ENCODE measurements around the gene SLC23A3.
"Not testable (repeated sequence)": the region's sequence is repeated elsewhere in the genome, so short reads cannot be mapped to it uniquely, and the experiment has no call there.

SLC23A3 gene

DNA sequence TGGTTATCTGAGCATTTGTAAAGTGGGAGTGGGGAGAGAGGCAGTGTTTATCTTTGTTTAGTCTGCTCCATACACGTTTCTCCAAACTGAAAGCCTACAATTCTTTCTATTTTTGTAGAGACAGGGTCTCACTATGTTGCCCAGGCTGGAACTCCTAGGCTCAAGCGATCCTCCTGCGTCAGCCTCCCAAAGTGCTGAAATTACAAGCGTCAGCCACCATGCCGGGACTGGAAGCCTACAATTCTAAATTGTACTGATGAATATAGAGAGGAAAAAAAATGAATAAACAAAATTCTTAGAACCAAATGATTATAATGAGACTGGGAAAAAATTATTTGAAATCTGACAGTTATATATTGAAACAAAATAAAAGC lies 35.3 kb upstream of the SLC23A3 start:
- DNase-seq (ENCODE audit: low read depth, low spot score), result no peak

DNA sequence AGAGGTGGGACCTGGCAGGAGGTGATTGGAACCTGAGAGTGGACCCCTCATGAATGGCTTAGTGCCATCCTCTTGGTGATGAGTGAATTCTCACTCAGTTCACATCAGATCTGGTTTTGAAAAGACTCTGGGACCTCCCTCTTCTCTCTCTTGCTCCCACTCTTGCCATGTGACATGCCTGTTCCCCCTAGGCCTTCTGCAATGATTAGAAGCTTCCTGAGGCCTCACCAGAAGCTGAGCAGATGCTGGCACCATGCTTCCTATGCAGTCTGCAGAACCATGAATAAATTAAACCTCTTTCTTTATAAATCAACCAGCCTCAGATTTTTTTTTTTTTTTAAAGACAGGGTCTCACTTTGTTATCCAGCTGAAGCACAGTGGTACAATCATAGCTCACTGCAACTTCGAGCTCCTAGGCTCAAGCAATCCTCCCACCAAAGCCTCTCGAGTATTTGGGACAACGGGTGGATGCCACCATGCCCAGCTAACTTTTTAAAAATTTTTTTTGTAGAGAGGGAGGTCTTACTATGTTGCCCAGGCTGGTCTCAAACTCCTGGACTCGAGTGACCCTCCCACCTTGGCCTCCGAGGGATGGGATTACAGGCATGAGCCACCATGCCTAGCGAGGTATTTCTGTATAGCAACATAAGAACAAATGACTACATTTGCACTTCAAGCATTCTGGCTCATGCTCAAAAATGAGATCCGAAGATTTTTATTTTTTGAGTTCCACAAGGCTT lies 34.8 kb upstream of the SLC23A3 start:
- DNase-seq (ENCODE audit: low read depth, low spot score), result no peak

DNA sequence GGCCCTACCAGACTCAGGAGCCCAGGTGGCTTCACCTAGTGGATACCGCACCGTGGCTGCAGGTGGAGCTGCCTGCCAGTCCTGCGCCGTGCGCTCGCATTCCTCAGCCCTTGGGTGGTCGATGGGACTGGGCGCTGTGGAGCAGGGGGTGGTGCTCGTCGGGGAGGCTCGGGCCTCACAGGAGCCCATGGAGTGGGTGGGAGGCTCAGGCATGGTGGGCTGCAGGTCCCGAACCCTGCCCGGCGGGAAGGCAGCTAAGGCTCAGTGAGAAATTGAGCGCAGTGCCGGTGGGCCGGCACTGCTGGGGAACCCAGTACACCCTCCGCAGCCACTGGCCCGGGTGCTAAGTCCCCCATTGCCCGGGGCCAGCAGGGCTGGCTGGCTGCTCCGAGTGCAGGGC lies 31.5 kb upstream of the SLC23A3 start:
- not testable (repeated sequence) for DNase-seq (ENCODE audit: low read depth, low spot score)

DNA sequence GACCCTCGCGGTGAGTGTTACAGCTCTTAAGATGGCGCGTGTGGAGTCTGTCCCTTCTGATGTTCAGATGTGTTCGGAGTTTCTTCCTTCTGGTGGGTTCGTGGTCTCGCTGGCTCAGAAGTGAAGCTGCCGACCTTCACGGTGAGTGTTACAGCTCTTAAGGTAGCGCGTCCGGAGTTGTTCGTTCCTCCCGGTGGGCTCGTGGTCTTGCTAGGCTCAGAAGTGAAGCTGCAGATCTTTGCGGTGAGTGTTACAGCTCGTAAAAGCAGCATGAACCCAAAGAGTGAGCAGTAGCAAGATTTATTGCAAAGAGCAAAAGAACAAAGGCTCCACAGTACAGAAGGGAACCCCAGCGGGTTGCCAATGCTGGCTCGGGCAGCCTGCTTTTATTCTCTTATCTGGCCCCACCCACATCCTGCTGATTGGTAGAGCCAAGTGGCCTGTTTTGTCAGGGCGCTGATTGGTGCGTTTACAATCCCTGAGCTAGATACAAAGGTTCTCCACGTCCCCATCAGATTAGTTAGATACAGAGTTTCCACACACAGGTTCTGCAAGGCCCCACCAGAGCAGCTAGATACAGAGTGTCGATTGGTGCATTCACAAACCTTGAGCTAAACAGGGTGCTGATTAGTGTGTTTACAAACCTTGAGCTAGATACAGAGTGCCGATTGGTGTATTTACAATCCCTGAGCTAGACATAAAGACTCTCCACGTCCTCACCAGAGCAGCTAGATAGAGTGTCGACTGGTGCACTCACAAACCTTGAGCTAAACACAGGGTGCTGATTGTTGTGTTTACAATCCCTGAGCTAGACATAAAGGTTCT lies 30.9 kb upstream of the SLC23A3 start:
- DNase-seq (ENCODE audit: low read depth, low spot score), result not testable (repeated sequence)

DNA sequence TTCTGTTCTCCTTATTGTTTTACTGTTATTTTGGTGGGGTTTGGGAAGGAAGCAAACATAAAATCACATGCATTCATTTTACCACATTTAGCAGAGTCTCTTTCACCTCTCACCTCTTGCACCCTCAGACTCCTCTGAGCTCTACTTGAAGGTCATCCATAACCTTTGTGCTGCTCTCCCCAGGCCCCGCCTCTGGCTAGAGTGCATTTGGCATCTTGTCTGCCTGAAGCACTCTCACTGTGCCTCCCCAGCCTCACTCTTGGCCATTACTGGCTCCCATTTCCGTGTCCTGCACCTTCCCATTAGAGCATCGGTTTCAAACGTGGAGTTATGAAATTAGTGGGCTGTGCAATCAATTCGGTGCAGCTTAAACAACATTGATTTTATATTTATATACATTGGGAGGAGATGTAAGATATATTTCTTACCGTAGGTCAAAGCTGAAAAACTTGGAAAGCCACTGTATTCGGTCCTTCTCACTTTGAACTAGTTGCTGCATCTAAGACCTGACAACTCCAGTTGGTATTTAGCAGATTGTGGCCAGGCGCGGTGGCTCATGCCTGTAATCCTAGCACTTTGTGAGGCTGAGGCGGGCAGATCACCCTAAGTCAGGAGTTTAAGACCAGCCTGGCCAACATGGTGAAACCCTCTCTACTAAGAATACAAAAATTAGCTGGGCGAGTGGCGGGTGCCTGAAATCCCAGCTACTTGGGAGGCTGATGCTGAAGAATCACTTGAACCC lies 29.8 kb upstream of the SLC23A3 start:
- DNase-seq (ENCODE audit: low read depth, low spot score), result no peak

DNA sequence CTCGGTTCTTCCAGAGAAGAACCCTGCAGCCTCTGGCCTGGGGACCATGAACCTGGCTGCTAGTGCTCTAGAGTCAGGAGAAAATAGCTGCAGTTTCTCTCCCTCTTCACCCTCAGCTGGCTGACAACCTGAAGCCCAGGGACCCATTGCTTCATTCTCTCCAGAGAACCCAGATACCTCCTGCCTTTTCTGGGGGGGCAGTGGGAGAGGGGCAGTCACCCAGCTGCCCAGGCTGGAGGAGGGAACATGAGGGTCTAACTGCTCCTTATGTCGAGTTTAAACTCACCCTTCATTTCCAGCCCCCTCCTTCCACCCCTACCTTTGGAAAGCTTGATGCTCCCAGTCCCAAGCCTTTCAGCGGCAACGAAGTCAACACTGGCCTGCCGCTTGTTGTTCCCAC lies 29.1 kb upstream of the SLC23A3 start:
- no peak for DNase-seq (ENCODE audit: low read depth, low spot score)

DNA sequence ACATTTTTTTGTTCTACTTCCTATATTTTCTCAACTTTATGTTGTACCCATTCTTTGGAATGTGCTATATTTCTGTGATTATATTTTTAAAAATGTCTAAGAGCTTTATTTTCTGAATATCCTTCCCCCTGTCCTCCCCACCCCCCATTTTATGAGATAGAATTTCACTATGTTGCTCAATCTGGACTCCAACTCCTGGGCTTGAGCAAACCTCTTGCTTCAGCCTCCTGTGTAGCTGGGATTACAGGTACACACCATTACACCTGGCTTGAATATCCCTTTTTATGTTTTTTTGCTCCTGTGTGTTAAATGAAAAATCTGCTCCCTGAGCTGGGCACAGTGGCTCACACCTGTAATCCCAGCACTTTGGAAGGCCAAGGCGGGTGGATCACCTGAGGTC lies 27.6 kb upstream of the SLC23A3 start:
- DNase-seq (ENCODE audit: low read depth, low spot score), result no peak

DNA sequence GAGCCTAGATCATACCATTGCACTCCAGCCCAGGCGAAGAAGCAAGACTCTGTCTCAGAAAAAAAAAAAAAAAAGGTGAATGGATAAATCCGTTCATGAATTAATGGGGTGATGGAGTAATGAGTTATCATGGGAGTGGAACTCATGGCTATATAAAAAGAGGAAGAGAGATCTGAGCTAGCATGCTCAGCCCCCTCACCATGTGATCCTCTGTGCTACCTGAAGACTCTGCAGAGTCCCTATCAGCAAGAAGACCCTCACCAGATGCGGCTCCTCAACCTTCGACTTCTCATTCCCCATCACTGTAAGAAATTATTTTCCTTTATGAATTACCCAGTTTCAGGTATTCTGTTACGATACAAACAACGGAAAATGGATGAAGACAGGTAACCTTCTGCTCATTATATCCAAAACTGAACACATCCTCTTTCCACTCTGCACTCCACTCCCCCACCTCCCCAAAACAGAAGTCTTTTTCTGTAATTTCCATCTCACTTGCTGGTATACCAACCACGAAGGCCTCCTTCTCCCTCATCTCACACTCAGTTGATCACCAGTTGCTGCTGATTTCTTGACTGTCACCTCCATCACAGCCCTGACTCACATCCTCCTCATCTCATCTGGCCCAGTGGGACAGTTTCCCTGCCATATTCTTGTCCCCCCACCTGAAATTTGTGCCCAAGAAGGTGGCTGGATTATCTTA lies 17.1 kb upstream of the SLC23A3 start:
- no peak for DNase-seq (ENCODE audit: low read depth, low spot score)

DNA sequence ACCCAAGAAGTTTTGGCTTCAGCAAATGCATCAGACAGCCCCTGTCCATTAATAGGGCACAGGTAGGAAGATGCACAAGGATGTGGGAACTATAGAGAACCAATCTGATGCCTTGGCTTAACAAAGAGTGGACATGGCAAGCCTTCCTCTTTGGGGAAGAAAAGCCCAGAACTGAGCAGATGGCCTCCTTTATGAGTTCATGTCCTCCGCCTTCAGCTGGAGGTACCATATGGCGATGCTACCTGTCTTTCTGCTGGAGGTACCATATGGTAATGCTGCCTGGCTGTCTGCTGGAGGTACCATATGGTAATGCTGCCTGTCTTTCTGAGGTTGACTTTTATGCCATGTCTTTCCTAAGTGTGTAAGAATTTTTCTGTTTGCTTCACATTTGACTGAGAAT lies 14.3 kb upstream of the SLC23A3 start:
- no peak for DNase-seq (ENCODE audit: low read depth, low spot score)

DNA sequence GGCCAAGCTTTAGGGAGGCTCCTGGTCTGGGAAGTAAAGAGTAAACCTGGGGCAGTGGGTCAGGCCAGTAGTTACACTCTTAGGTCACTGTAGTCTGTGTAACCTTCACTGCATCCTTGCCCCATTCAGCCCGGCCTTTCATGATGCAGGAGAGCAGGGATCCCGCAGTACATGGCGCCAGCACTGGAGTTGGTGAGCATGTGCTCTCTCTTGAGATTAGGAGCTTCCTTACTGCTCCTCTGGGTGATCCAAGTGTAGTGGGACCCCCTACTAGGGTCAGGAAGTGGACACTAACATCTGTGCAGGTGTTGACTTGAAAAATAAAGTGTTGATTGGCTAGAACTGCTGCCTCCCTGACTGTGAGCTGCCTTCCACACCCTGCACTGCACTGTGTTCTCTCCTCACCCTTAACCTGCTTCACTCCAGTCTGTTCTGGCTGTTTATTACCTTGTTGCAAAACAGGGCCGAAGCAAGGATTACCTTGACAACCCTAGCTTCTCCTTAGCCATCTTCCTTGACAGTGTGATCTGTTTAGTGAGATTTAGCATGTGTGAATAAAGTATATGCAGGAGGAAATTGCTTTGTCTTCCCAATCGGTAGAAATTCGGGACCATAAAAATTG lies 13.4 kb upstream of the SLC23A3 start:
- no peak for DNase-seq (ENCODE audit: low read depth, low spot score)

DNA sequence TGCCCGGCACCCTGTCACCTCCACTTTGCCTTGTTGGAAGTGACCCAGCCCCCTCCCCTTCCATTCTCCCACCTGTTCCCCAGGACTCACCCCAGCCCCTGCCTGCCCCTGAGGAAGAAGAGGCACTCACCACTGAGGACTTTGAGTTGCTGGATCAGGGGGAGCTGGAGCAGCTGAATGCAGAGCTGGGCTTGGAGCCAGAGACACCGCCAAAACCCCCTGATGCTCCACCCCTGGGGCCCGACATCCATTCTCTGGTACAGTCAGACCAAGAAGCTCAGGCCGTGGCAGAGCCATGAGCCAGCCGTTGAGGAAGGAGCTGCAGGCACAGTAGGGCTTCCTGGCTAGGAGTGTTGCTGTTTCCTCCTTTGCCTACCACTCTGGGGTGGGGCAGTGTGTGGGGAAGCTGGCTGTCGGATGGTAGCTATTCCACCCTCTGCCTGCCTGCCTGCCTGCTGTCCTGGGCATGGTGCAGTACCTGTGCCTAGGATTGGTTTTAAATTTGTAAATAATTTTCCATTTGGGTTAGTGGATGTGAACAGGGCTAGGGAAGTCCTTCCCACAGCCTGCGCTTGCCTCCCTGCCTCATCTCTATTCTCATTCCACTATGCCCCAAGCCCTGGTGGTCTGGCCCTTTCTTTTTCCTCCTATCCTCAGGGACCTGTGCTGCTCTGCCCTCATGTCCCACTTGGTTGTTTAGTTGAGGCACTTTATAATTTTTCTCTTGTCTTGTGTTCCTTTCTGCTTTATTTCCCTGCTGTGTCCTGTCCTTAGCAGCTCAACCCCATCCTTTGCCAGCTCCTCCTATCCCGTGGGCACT lies 12.7 kb upstream of the SLC23A3 start:
- DNase-seq (ENCODE audit: low read depth, low spot score), result no peak

DNA sequence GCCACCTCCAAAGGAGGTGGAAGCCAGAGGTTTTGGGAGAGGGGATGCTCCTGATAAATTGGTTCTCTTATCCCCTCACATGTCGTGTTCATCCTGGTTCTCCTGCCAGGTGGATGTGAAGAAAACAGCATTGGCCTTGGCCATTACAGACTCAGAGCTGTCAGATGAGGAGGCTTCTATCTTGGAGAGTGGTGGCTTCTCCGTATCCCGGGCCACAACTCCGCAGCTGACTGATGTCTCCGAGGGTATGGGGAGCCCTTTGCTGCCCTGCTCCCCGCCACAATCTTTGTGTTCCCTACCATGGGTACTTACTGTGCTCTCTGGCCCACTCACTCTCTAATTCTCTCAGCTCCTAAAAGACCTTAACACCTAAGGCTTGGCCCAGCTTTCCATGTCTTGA lies 11.7 kb upstream of the SLC23A3 start:
- no peak for DNase-seq (ENCODE audit: low read depth, low spot score)

DNA sequence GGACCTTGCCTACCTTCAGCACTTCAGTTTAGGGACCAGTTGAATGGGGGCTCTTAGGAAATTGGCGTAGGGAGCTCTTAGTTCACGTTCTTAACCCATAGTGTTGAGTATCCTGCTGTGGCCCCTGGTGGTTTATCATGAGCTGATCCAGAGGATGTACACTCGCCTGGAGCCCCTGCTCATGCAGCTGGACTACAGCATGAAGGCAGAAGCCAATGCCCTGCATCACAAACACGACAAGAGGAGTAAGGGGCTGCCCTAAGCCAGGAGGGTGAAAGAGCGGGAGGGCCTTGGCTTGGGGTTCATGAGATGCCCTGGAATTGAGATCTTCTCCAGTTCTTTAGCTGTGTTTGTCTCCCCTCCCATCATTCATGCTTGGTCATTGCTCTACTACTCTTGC lies 11.1 kb upstream of the SLC23A3 start:
- DNase-seq (ENCODE audit: low read depth, low spot score), result no peak

DNA sequence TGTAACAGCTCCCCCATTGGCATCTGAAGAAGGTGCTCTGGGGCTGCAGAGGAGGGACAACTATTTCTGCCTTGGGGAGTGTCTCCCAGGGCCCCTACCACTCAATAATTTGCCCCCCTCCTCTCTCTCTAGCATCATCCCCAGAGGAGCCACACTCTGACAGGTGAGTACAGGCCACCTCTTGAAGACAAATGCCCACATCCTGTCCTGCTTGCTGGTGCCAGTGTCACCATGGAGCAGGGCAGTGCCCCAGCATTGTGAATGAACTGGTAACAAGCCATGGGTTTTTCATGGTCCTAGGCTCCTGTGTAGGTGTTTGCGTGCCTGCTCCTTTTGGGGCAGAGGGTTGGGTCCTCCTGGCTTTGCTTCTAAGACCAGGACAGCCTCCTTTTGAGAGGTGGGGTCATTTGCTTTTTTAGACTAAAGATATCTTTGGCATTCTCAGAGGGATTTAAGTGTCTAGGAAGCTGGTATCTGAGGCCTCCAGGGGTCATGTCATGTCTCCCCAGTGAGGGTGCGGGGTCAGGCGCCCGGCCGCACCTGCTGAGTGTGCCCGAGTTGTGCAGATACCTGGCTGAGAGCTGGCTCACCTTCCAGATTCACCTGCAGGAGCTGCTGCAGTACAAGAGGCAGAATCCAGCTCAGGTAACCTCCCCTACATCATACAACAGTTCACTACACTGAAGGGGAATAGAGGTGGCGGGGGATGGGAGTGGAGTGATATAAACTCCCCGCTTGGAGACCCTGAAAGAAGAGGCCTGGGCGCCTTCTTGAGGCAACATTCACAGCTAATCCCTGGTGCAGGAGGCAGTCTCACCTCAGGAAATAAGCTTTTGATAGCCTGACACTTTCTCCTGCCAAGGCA lies 10.0 kb upstream of the SLC23A3 start:
- DNase-seq (ENCODE audit: low read depth, low spot score), result no peak

DNA sequence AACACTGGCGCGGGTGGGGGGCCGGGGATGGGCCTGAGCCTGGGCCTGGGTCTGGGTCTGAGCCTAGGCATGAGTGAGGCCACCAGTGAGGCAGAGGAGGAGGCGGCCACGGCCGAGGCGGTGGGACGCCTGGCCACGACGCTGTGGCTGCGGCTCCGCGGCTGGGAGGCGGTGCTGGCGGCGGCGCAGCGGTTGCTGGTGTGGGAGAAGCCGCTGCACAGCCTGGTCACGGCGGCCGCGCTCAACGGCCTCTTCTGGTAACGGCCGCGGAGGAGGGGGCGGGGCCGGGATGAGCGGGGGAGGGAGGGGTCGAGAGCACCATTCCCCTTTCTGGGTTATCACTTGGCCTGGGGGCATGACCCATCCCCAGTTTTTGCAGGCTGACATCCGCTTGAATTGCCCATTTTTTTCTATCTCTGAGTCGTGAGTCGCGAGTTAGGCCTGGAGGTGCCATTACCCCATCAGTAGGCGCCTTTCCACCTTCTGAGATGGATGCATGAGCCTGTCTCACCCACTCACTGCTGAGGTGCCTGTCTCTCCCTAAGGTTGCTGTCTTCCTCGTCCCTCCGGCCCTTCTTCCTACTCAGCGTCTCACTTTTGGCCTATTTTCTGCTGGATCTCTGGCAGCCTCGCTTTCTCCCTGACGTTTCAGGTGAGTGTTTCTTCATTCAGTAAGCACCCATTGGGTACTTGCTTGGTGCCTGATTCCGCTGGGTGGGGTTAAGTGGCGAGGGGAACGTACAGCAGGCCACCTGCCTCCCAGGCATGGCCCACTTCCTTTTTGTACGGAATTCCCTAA lies 8.7 kb upstream of the SLC23A3 start:
- DNase-seq (ENCODE audit: low read depth, low spot score), result no peak

DNA sequence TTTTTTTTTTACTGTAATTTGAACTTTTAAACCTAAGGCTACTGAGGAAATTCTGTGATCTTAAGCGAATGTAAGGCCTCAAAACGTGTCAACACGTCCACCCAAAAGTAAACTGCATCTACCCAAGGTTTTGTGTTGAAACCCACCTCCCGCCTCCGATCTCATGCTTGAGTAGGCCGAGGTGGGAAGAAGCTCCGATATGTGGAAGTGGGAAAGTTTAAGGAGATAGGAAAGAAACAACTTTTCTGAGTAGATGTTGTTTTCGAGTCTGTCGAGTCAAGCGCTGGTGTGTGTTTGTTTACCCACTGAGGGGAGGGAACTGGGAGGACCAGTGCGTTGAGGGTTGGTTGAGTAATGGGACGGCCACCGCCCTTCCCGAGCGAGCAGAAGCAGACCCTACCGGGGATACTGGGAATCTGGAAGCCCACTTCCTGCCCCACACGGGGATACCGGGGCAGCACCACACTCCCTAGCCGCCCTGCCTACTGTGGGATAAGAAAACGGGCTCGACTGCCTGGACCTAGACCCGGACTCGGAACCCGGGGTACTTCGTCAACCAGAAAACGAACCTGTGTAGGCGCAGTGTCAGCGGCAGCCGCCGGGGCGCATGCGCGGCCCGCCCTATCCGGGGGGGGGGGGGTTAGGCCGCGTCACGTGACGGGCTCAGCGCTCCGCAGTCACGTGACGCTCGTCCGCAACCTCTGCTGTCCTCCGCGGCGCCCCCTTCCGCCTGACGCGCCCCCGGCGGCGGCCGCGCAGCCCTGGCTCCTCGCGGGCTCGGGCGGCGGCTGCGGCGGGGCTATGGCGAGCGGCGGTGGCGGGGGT lies 7.9 kb upstream of the SLC23A3 start, which contains the start of gene RETREG2:
Gene RETREG2, plus strand, starts transcription at position 724 of the 825 bp plus-strand sequence. Its CDS starts 78 bp downstream, at position 802.
- DNase-seq (ENCODE audit: low read depth, low spot score), result peak; percentile 77

DNA sequence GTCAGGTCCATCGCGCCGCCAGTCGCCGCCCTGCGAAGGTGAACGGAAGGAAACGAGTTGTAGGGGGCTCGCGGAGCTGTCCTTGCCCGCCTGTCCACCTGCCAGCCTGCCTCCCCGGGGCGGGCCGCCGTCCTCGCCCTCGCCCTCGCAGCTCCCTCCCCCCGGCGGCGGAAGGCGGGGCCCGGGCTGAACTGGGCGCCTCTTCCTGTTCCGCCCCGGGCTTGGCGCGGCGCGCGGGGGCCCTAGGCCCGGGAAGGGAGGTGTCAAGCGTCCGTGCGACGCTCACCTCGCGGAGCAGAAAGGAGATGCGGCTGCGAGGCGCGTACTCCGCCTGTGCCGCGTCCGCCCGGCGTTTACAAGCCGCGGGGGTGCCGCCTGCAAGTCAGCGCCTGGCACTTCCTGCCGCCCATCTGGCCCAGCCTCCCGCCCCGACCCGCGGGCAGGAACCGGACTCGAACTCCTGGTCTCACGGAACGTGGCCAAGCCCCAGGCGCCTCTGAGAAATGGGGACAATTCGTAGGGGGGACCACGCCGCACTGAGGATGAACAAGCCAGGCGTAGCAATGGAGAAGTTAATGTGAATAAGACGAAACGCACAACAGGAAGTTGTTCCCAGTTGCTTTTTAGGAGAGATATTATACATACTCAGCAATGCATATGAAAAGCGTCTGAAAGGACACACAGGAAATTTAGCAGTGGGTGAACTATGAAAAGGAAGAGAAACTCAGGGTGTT lies 7.2 kb upstream of the SLC23A3 start, which contains the start of gene CNPPD1:
Gene CNPPD1, minus strand, starts transcription at position 108 of the 734 bp plus-strand sequence. Its CDS starts 97 bp downstream, at position 11.
- DNase-seq (ENCODE audit: low read depth, low spot score), result no peak
